ENCODE measurements around the gene TTC29.

- no peak for TF ChIP-seq CTCF (IDR thresholded peaks at IDR 0.05)
- TF ChIP-seq POLR2A (IDR thresholded peaks at IDR 0.05) = no peak
These were observed 206.5 kb downstream of the TTC29 start for GRCh38 chr4:146739182-146739581.

Measured in esophagus squamous epithelium (tissue), 4 donors.